Midbrain (tissue), 1 donor: ENCODE data around the gene PSORS1C1.
"Not testable (repeated sequence)": the region's sequence is repeated elsewhere in the genome, so short reads cannot be mapped to it uniquely, and the experiment has no call there.

ENCODE experiments used
- DNase-seq: peaks from one replicate; lab custom pipeline; 2025; lab: John Stamatoyannopoulos, UW

PSORS1C1 gene

GRCh38 chr6:31178143-31179041 is 63.8 kb downstream of the PSORS1C1 start:
- DNase-seq, result no peak

GRCh38 chr6:31179042-31179386 is 64.4 kb downstream of the PSORS1C1 start:
- DNase-seq, result no peak

- DNase-seq, result no peak
These were observed 65.3 kb downstream of the PSORS1C1 start for GRCh38 chr6:31179896-31180295.

DNA sequence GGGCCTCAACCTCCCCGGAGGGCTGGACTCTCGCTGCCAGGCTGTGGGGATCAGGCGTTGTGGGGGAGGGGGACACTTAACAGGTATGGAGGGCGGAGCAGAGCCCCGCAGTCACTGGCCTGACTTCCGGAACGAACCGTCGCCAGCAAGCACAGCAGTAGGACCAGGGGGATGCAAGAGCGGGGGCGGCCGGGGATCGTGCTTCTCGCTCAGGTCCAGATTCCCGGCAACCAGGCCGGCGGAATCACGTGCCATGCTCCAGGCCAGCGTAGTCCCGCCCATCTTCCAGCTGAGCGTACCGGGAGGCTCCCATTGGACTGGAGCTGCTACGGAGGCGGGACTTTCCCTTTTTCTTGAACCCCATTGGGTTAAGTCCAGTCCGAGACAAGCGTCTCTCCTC is 65.9 kb downstream of the PSORS1C1 start:
- peak; percentile 47 for DNase-seq

GRCh38 chr6:31183287-31183686 is 68.7 kb downstream of the PSORS1C1 start:
- not testable (repeated sequence) for DNase-seq

DNA sequence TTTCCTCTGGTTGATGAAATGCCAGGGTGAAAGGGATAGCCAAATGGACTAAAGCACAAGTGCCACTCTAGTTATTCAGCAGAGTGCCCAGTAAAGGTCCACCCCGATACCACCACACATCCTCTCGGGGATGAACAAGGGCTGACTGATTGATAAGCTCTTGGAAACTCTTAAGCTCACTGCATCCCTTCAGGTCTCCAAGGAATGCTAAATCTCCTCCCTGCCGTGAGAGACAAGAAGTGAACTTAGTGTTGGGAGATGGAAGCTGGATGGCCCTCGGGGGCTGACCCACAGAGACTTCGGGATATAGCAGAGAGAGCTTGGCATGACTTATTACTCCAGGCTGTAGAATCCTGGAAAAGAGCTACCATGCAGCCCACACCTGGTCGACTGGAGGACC is 69.3 kb downstream of the PSORS1C1 start:
- DNase-seq, result not testable (repeated sequence)

GRCh38 chr6:31185695-31186051 is 71.1 kb downstream of the PSORS1C1 start:
- DNase-seq, result not testable (repeated sequence)

DNA sequence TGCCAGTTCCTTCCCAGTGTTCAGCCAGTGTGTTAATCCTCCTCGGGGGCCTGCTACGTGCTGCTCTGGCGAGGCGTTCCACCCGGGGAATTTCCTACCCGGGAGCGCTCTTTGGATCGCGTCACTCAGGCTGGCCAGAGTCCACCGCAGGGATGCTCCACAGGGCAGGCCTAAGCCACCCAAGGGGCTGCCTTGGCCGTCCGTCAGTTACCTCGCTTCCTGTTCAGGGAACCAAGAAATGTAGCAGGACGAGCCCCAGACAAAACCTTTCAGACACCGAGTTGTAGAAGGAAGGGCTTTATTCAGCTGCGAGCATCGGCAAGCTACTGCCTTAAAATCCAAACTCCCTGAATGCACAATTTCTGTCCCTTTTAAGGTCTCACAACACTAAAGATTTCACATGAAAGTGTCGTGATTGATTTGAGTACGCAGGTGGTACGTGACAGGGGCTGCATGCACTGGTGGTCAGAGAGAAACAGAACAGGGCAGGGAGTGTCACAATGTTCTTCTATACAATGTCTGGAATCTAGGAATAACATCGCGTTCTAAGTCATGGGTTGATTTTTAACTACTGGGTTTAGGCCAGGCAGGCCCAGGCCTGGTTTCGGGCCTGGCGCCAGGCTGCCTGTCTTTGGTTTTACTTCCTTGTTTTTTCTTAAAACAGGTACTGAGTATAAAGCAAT is 71.6 kb downstream of the PSORS1C1 start:
- DNase-seq, result no peak

DNA sequence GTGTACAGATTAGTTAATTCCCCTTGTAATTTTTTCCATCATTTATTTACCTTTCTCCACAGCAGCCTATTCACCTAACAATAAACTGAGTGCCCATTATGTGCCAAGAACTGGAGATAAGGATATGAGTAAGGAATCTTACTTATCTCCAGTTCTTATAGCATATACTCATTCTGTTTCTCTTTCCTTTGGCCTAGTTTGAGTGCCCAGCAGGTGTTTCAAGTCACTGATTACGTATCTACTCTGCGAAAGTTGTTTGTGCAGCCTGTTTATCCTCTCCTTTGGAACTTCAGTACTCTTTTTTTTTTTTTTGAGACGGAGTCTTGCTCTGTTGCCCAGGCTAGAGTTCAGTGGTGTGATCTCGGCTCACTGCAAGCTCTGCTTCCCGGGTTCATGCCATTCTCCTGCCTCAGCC is 73.2 kb downstream of the PSORS1C1 start:
- no peak for DNase-seq

- not testable (repeated sequence) for DNase-seq
These were observed 74.6 kb downstream of the PSORS1C1 start for GRCh38 chr6:31189223-31189622.
